Measurements from ENCODE around the gene KRTAP10-4. TPM values are rescaled to one million over a fixed set of nuclear protein-coding genes. Genes with fewer than 3 reads are reported as not detected.

The KRTAP10-4 gene
- total and polyA plus RNA-seq, 2 donors (not counting 1 experiment from before 2014, with no cell fraction given): not detected

- DNase-seq: no peak
- POLR2A ChIA-PET: no interaction called here
- 88% methylated on average over 24 of the region's 24 CpGs for WGBS (ENCODE audit: insufficient coverage)
Measured at GRCh38 chr21:44589586-44590305, 16.2 kb downstream of the KRTAP10-4 start.

DNA sequence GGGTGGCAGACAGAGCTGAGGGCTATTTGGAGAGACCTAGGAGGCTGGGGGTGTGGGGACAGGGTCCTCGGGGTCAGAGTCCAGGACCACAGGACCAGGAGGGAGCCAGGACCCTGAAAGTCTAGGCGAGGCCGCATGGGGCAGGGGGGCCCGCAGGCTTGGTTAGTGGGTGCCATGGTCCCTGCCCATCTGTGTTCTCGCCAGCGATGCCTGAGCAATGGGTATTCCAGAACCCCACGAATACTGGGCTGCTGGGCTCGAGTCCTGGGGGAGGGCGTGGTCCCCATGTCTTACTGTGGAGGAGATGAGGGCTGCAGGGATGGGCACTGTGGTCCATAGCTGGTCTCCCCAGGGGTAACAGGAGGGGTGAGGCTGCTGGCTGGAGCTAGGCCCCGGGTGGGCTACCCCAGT, 16.8 kb downstream of the KRTAP10-4 start:
- Histone ChIP-seq H3K4me3 (ENCODE audit: control extremely low read depth in 1 of 5, extremely low read depth in 1 of 5, insufficient read depth in 1 of 5, low read depth in 2 of 5, low read length in 4 of 5) (no peak overlapping the region), H3K4me2 (replicated peaks; ENCODE audit: low read depth, low read length, poor library complexity, severe bottlenecking) (no peak overlapping the region), H3K36me3 (replicated peaks in 1 of 2; ENCODE audit: control extremely low read depth in 1 of 2, control insufficient read depth in 1 of 2, extremely low read depth in 1 of 2, insufficient read depth in 2 of 2, low read length in 1 of 2) (no peaks in the 10 kb centered on the region), H3K9me3 (ENCODE audit: control extremely low read depth in 1 of 3, control insufficient read depth in 2 of 3, insufficient read depth in 1 of 3, low read length in 2 of 3) (peaks cover 0 to 4% (median 0%) of the 10 kb centered on the region in 3 donors), H3K9ac (ENCODE audit: low read length) (no peak overlapping the region), H4K20me1 (ENCODE audit: control insufficient read depth, insufficient read depth, low read length, poor library complexity, severe bottlenecking) (no peaks in the 10 kb centered on the region), H2AFZ (ENCODE audit: insufficient read depth, low read depth, low read length, poor library complexity, severe bottlenecking) (no peak overlapping the region), H3K27me3 (replicated peaks in 1 of 4; ENCODE audit: control extremely low read depth in 1 of 4, control insufficient read depth in 3 of 4, insufficient read depth in 4 of 4, low read length in 3 of 4) (peaks cover 0 to 11% (median 3%) of the 10 kb centered on the region in 4 experiments), H3K79me2 (ENCODE audit: control insufficient read depth, insufficient read depth, low read length) (no peaks in the 10 kb centered on the region), H3K27ac (ENCODE audit: low read length in 2 of 2) (no peak overlapping the region), H3K4me1 (ENCODE audit: control insufficient read depth in 2 of 2, insufficient read depth in 2 of 2, low read length in 2 of 2) (no peaks in the 10 kb centered on the region)
- H3K4me1 Mint-ChIP-seq: no peaks in the 10 kb centered on the region
- intact Hi-C loops (cut with micrococcal nuclease): no loop called here
- H3K9me3 Mint-ChIP-seq (ENCODE audit: insufficient read depth): peaks cover 2% of the 10 kb centered on the region
- H3K27ac Mint-ChIP-seq: no peak overlapping the region
- 65% methylated on average over 7 of the region's 10 CpGs for WGBS (ENCODE audit: insufficient coverage)
- peaks cover 38% of the 10 kb centered on the region for H3K27me3 Mint-ChIP-seq
- ChIA-PET CTCF (no interaction called here), POLR2A (no interaction called here)
- ATAC-seq (ENCODE audit: low read depth) (no peak), DNase-seq (no peak)
- no peak overlapping the region for H3K4me3 Mint-ChIP-seq
- no peak for TF ChIP-seq EZH2 (IDR thresholded peaks at IDR 0.05; ENCODE audit: borderline replicate concordance, insufficient read depth, low read depth, low read length, poor library complexity, severe bottlenecking)
- TF ChIP-seq, protein P1, sequence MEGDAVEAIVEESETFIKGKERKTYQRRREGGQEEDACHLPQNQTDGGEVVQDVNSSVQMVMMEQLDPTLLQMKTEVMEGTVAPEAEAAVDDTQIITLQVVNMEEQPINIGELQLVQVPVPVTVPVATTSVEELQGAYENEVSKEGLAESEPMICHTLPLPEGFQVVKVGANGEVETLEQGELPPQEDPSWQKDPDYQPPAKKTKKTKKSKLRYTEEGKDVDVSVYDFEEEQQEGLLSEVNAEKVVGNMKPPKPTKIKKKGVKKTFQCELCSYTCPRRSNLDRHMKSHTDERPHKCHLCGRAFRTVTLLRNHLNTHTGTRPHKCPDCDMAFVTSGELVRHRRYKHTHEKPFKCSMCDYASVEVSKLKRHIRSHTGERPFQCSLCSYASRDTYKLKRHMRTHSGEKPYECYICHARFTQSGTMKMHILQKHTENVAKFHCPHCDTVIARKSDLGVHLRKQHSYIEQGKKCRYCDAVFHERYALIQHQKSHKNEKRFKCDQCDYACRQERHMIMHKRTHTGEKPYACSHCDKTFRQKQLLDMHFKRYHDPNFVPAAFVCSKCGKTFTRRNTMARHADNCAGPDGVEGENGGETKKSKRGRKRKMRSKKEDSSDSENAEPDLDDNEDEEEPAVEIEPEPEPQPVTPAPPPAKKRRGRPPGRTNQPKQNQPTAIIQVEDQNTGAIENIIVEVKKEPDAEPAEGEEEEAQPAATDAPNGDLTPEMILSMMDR (IDR thresholded peaks at IDR 0.05): no peak

More at GRCh38 chr21:44589586-44590305, 16.2 kb downstream of the KRTAP10-4 start:
- Histone ChIP-seq H3K4me2 (replicated peaks; ENCODE audit: low read depth, low read length, poor library complexity, severe bottlenecking) (no peak overlapping the region), H3K36me3 (replicated peaks in 1 of 2; ENCODE audit: control extremely low read depth in 1 of 2, control insufficient read depth in 1 of 2, extremely low read depth in 1 of 2, insufficient read depth in 2 of 2, low read length in 1 of 2) (no peaks in the 10 kb centered on the region), H3K79me2 (ENCODE audit: control insufficient read depth, insufficient read depth, low read length) (no peaks in the 10 kb centered on the region), H3K9me3 (ENCODE audit: control extremely low read depth in 1 of 3, control insufficient read depth in 2 of 3, insufficient read depth in 1 of 3, low read length in 2 of 3) (peaks cover 0 to 4% (median 0%) of the 10 kb centered on the region in 3 donors), H3K4me3 (ENCODE audit: control extremely low read depth in 1 of 5, extremely low read depth in 1 of 5, insufficient read depth in 1 of 5, low read depth in 2 of 5, low read length in 4 of 5) (no peak overlapping the region), H3K4me1 (ENCODE audit: control insufficient read depth in 2 of 2, insufficient read depth in 2 of 2, low read length in 2 of 2) (no peaks in the 10 kb centered on the region), H2AFZ (ENCODE audit: insufficient read depth, low read depth, low read length, poor library complexity, severe bottlenecking) (no peak overlapping the region), H3K9ac (ENCODE audit: low read length) (no peak overlapping the region), H3K27me3 (replicated peaks in 1 of 4; ENCODE audit: control extremely low read depth in 1 of 4, control insufficient read depth in 3 of 4, insufficient read depth in 4 of 4, low read length in 3 of 4) (peaks cover 0 to 14% (median 3%) of the 10 kb centered on the region in 4 experiments), H3K27ac (ENCODE audit: low read length in 2 of 2) (no peak overlapping the region), H4K20me1 (ENCODE audit: control insufficient read depth, insufficient read depth, low read length, poor library complexity, severe bottlenecking) (no peaks in the 10 kb centered on the region)
- H3K27ac Mint-ChIP-seq: no peak overlapping the region
- peaks cover 2% of the 10 kb centered on the region for H3K9me3 Mint-ChIP-seq (ENCODE audit: insufficient read depth)
- intact Hi-C loops (cut with micrococcal nuclease): no loop called here
- no peak for ATAC-seq (ENCODE audit: low read depth)
- H3K4me1 Mint-ChIP-seq: no peaks in the 10 kb centered on the region
- no peak for TF ChIP-seq EZH2 (IDR thresholded peaks at IDR 0.05; ENCODE audit: borderline replicate concordance, insufficient read depth, low read depth, low read length, poor library complexity, severe bottlenecking)
- TF ChIP-seq, protein P1 (IDR thresholded peaks at IDR 0.05): no peak
- H3K4me3 Mint-ChIP-seq: no peak overlapping the region
- H3K27me3 Mint-ChIP-seq: peaks cover 43% of the 10 kb centered on the region
- CTCF ChIA-PET: no interaction called here
